ENCODE results near the gene DVL2. TPM values are rescaled to one million over a fixed set of nuclear protein-coding genes. Genes with fewer than 3 reads are reported as not detected.

The DVL2 gene
- total and polyA plus RNA-seq, 2 donors (not counting 3 experiments of a cell fraction or from before 2014, with no cell fraction given): 17.2 to 55.9 TPM

DNA sequence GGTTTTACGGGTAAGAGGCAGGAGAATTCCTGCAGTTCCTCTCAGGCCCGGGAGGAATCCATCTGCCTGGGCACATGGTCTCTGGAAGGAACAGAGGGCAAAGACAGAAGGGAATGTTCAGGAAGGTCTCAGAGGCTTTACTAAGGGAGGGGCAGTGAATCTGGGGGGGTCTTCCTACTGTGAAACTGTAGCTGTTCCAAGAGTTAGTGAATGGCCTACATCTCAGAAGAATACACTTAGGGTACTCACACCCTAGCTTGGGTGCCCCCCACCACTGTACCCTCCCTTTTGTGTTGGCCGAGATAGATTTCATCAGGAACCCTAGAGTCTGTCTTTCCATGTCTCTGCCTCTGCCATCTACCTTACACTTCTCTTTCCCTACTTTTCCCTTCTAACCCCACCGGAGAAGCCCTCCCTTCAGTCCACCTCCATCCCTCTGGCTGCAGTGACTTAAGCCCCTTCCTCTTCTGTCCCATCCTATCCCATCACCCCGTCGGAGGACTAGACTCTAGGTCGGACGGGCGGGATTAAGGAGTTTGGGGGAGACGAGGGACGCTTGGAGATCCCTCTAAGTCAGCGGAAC lies 15.0 kb downstream of the DVL2 start:
- H3K4me1 ChIP-seq (ENCODE audit: control insufficient read depth, extremely low read depth, insufficient read depth, low read length): peaks cover 32% of the 10 kb centered on the region
- CTCF ChIA-PET: interaction anchor here (0.7 to 4.5 kb wide), 6 partner anchors 19 to 174 kb away, joined by 3 to 94 read pairs (median 26); partner anchors contain the start of genes GABARAP, PHF23 and SLC2A4

DNA sequence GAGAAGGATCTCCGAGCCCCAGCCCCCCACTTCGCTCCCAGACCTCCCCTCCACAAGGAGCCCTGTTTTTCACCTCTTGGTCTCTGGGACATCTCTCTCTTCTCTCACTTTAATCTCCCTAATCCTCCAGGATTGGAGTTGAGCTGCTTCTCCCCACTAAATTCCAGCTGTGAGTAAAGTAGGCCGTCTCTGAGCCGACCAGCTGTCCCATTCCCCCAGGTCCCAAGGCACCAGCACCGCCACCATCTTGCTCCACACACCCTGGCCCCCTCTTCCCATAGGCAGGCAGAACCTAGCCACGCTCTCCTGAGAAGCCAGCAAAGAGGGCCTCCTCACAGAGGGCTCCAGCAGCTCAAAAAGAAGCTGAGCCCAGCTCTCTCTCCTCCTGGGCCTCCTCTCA lies 15.6 kb downstream of the DVL2 start:
- no peak for FAIRE-seq
- intact Hi-C loops (cut with micrococcal nuclease): loop anchor here (1.0 kb wide), 1 partner anchor 41 kb away; no protein-coding TSS in a partner anchor
- Histone ChIP-seq H2AFZ (ENCODE audit: low read depth, low read length) (no peak overlapping the region), H3K4me3 (replicated peaks in 1 of 3; ENCODE audit: insufficient read depth in 1 of 3, low read depth in 1 of 3, low read length in 3 of 3) (no peak overlapping the region), H3K27me3 (ENCODE audit: control insufficient read depth in 2 of 2, insufficient read depth in 2 of 2, low read length in 2 of 2) (no peaks in the 10 kb centered on the region), H4K20me1 (replicated peaks; ENCODE audit: control insufficient read depth, extremely low read depth, insufficient read depth, low read length) (no peaks in the 10 kb centered on the region), H3K4me1 (ENCODE audit: control insufficient read depth, extremely low read depth, insufficient read depth, low read length) (peaks cover 37% of the 10 kb centered on the region), H3K9me1 (replicated peaks; ENCODE audit: control insufficient read depth, extremely low read depth, insufficient read depth, low read length) (no peaks in the 10 kb centered on the region), H3K9me3 (replicated peaks; ENCODE audit: control insufficient read depth, insufficient read depth, low read length) (no peaks in the 10 kb centered on the region), H3K27ac (ENCODE audit: insufficient read depth, low read depth, low read length) (no peak overlapping the region), H3K9ac (replicated peaks; ENCODE audit: extremely low read depth, insufficient read depth, low read length) (no peak overlapping the region), H3K36me3 (ENCODE audit: control insufficient read depth in 2 of 2, extremely low read depth in 1 of 2, insufficient read depth in 2 of 2, low read length in 2 of 2) (peaks cover 14 to 20% of the 10 kb centered on the region in 2 experiments), H3K79me2 (ENCODE audit: control insufficient read depth, insufficient read depth, low read length) (peaks cover 11% of the 10 kb centered on the region), H3K4me2 (ENCODE audit: insufficient read depth, low read length) (no peak overlapping the region)
- POLR2A ChIA-PET: interaction anchor here (0.5 kb wide), 1 partner anchor 111 kb away, joined by 5 read pairs; the partner anchor contains the start of gene NEURL4
- dilution Hi-C loops (cut with MboI; ENCODE audit: extremely low pct_ligation_motif_present, low sequenced_read_pairs): no loop called here
- no peak for TF ChIP-seq FOS (IDR thresholded peaks at IDR 0.05; ENCODE audit: borderline replicate concordance, insufficient read depth, low read length)
- no peak for TF ChIP-seq MYC (IDR thresholded peaks at IDR 0.05; ENCODE audit: low read depth, low read length)
- TF ChIP-seq, protein P1, sequence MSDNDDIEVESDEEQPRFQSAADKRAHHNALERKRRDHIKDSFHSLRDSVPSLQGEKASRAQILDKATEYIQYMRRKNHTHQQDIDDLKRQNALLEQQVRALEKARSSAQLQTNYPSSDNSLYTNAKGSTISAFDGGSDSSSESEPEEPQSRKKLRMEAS (IDR thresholded peaks at IDR 0.05; ENCODE audit: insufficient read depth, insufficient read length): no peak
- no peak for TF ChIP-seq EZH2 (IDR thresholded peaks at IDR 0.05; ENCODE audit: borderline replicate concordance, low read depth, low read length, severe bottlenecking)
- TF ChIP-seq, protein P2, sequence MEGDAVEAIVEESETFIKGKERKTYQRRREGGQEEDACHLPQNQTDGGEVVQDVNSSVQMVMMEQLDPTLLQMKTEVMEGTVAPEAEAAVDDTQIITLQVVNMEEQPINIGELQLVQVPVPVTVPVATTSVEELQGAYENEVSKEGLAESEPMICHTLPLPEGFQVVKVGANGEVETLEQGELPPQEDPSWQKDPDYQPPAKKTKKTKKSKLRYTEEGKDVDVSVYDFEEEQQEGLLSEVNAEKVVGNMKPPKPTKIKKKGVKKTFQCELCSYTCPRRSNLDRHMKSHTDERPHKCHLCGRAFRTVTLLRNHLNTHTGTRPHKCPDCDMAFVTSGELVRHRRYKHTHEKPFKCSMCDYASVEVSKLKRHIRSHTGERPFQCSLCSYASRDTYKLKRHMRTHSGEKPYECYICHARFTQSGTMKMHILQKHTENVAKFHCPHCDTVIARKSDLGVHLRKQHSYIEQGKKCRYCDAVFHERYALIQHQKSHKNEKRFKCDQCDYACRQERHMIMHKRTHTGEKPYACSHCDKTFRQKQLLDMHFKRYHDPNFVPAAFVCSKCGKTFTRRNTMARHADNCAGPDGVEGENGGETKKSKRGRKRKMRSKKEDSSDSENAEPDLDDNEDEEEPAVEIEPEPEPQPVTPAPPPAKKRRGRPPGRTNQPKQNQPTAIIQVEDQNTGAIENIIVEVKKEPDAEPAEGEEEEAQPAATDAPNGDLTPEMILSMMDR (IDR thresholded peaks at IDR 0.05; ENCODE audit: extremely low read depth in 1 of 2, insufficient read depth in 1 of 2, low read depth in 1 of 2, low read length in 2 of 2): no peak
- no peak for TF ChIP-seq JUN (IDR thresholded peaks at IDR 0.05; ENCODE audit: borderline replicate concordance, insufficient read depth, insufficient read length, low read depth)
- TF ChIP-seq POLR2AphosphoS5 (IDR thresholded peaks at IDR 0.05; ENCODE audit: insufficient read depth, low read depth, low read length): no peak
- no peak for TF ChIP-seq POLR2A (IDR thresholded peaks at IDR 0.05; ENCODE audit: low read depth, low read length)
- TF ChIP-seq GATA2 (IDR thresholded peaks at IDR 0.05; ENCODE audit: insufficient read depth, insufficient read length, low read depth, low read length): no peak
- no TSS peak for BruUV-seq (replicated peaks)
- CTCF ChIA-PET: interaction anchor here (4.5 kb wide), 1 partner anchor 78 kb away, joined by 94 read pairs; no protein-coding TSS in a partner anchor
- DNase-seq (ENCODE audit: low read depth, low spot score): no peak

More for the DNA sequence above, 15.0 kb downstream of the DVL2 start:
- Histone ChIP-seq H3K27me3 (ENCODE audit: control insufficient read depth in 2 of 2, insufficient read depth in 2 of 2, low read length in 2 of 2) (no peaks in the 10 kb centered on the region), H3K4me2 (ENCODE audit: insufficient read depth, low read length) (peak overlapping the region; percentile 54), H3K9me1 (replicated peaks; ENCODE audit: control insufficient read depth, extremely low read depth, insufficient read depth, low read length) (no peaks in the 10 kb centered on the region), H3K9me3 (replicated peaks; ENCODE audit: control insufficient read depth, insufficient read depth, low read length) (no peaks in the 10 kb centered on the region), H2AFZ (ENCODE audit: low read depth, low read length) (peak overlapping the region; percentile 46), H3K27ac (ENCODE audit: insufficient read depth, low read depth, low read length) (no peak overlapping the region), H3K4me3 (replicated peaks in 1 of 3; ENCODE audit: insufficient read depth in 1 of 3, low read depth in 1 of 3, low read length in 3 of 3) (peak overlapping the region in 2 of 3 experiments; percentile 61 to 69), H3K36me3 (ENCODE audit: control insufficient read depth in 2 of 2, extremely low read depth in 1 of 2, insufficient read depth in 2 of 2, low read length in 2 of 2) (peaks cover 15 to 25% of the 10 kb centered on the region in 2 experiments), H3K9ac (replicated peaks; ENCODE audit: extremely low read depth, insufficient read depth, low read length) (peak overlapping the region; percentile 72), H4K20me1 (replicated peaks; ENCODE audit: control insufficient read depth, extremely low read depth, insufficient read depth, low read length) (no peaks in the 10 kb centered on the region), H3K79me2 (ENCODE audit: control insufficient read depth, insufficient read depth, low read length) (peaks cover 11% of the 10 kb centered on the region)
- dilution Hi-C loops (cut with MboI; ENCODE audit: extremely low pct_ligation_motif_present, low sequenced_read_pairs): no loop called here
- DNase-seq (ENCODE audit: low read depth, low spot score) (no peak), FAIRE-seq (no peak)
- TF ChIP-seq, protein P1 (IDR thresholded peaks at IDR 0.05; ENCODE audit: insufficient read depth, insufficient read length): no peak
- TF ChIP-seq EZH2 (IDR thresholded peaks at IDR 0.05; ENCODE audit: borderline replicate concordance, low read depth, low read length, severe bottlenecking) (no peak), GATA2 (IDR thresholded peaks at IDR 0.05; ENCODE audit: insufficient read depth, insufficient read length, low read depth, low read length) (no peak), POLR2A (IDR thresholded peaks at IDR 0.05; ENCODE audit: low read depth, low read length) (no peak), FOS (IDR thresholded peaks at IDR 0.05; ENCODE audit: borderline replicate concordance, insufficient read depth, low read length) (no peak)
- POLR2A ChIA-PET: interaction anchor here (0.5 to 0.8 kb wide), 2 partner anchors 13 to 110 kb away, joined by 5 to 6 read pairs; partner anchors contain the start of gene NEURL4
- intact Hi-C loops (cut with micrococcal nuclease): loop anchor here (1.0 kb wide), 1 partner anchor 42 kb away; no protein-coding TSS in a partner anchor
- no TSS peak for BruUV-seq (replicated peaks)

Measured in endothelial cell of umbilical vein (primary cell).